D721Med (cell line): ENCODE results near the gene TANK.

ENCODE experiments used
- DNase-seq: peaks from one replicate; pipeline ENCODE4 v3.0.0; 2011; ENCODE audit warnings: low spot score; ENCODE audit not compliant: insufficient read length
- FAIRE-seq: peaks from 2 replicates; lab custom pipeline; 2011; peaks lifted over from hg19 to GRCh38; lab: Jason Lieb, UNC
- TF ChIP-seq, protein P1 (sequence below): IDR thresholded peaks from 2 replicates; pipeline ENCODE4 v1.5.1; 2012; ENCODE audit warnings: mild to moderate bottlenecking, control low read depth; ENCODE audit not compliant: insufficient read depth; ENCODE audit errors: missing control alignments

TANK gene

GRCh38 chr2:161166538-161167409, 6.5 kb downstream of the TANK start:
- TF ChIP-seq, protein P1, sequence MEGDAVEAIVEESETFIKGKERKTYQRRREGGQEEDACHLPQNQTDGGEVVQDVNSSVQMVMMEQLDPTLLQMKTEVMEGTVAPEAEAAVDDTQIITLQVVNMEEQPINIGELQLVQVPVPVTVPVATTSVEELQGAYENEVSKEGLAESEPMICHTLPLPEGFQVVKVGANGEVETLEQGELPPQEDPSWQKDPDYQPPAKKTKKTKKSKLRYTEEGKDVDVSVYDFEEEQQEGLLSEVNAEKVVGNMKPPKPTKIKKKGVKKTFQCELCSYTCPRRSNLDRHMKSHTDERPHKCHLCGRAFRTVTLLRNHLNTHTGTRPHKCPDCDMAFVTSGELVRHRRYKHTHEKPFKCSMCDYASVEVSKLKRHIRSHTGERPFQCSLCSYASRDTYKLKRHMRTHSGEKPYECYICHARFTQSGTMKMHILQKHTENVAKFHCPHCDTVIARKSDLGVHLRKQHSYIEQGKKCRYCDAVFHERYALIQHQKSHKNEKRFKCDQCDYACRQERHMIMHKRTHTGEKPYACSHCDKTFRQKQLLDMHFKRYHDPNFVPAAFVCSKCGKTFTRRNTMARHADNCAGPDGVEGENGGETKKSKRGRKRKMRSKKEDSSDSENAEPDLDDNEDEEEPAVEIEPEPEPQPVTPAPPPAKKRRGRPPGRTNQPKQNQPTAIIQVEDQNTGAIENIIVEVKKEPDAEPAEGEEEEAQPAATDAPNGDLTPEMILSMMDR: no peak
- no peak for FAIRE-seq
- DNase-seq: no peak

DNA sequence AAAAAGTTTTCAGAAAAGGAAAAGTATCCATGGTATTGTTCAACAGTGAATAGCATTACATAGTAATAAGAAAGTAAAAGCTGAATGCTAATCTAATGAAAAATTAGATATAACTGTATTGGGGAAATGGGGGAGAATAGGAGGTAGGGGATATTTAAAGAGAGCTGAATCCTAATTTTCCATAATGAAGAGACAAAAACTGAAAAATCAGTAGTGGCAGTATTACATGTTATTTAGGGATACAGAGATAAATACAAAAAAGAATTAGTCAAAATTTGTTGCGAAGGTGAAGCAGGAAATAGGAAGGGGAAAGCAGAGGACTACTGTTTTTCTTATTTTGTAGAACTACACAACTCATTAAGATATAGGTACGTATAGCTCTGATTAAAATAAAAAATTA, 9.1 kb downstream of the TANK start:
- DNase-seq (no peak), FAIRE-seq (no peak)
- TF ChIP-seq, protein P1: no peak

DNA sequence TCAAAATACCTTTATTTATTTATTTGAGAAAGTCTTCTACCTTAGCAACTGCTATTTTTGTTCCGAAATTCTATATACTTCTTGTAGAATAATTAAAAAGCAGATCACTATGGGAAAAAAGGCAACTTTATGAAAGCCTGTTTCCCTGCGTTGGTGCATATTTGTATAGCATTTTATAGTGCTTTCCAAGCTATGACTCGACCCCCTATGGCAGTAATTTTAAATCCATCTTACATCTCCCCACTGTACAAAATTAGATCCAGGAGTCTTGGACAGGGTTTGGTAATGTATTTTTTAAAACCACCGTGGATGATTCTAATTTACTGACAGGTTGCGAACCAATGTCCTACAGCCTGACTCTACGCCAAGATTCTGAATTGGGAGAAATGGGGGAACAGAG, 10.1 kb downstream of the TANK start:
- DNase-seq: no peak
- TF ChIP-seq, protein P1: no peak
- FAIRE-seq: no peak

GRCh38 chr2:161170958-161171932, 11.0 kb downstream of the TANK start:
- FAIRE-seq: no peak
- DNase-seq: no peak
- TF ChIP-seq, protein P1: no peak

DNA sequence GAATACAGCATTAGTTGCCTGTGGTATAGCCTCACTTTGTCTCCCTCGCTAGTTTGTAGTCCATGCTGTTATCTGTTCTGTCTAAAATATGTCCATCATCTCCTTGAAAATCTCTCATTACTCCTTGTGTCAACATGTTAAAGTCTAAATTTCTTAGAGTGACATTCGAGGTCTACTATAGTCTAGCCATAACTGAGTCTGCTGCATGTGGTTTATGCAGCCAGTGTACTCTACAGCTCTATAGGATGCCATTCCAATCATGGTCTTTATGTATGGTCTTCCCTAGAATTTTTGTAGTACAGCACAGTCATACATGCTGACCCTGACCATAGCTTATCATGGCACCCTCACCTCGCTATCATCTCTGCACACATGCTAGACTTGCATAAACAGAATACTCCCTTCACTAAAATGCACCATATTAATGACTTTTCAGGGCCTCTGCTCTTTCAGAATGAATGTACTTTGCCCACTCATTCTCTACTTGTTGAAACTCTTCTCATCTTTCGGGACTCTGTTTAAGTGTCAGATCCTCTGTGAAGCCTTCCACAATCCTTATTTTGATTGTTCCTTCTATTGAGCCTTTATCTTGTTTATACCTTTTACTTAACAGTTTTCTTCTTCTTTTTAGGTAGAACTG, 12.8 kb downstream of the TANK start:
- DNase-seq (no peak), FAIRE-seq (no peak)
- TF ChIP-seq, protein P1: no peak

DNA sequence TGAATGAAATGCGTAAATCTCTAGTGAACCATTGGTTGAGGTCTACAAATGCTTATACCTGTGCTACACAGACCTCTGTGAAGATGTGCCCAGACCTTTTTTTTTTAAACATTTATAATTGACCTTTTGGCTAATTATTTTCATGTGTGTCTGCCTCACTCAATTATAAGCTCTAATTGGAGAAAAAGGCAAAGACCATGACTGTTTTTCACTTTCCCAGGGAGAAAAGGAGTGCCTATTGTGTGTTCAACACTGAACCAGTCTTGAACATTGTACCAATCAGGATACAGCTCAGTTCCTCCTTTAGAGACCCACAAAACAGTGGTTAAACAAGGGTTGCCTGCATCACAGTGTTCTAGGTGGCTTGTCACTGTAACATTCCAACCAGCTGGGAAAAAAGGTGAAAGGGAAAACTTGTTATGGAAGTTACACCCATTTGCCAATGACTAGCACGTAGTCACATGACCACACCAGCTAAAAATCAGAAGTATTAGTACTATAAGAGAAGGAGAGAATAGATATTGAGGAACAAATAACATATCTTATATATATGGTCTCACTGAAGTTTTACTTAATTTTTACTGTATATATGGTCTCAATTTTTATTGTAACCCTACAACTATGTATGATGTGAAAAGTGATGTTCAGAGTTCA, 13.4 kb downstream of the TANK start:
- FAIRE-seq (no peak), DNase-seq (no peak)
- TF ChIP-seq, protein P1: no peak
